Measurements from ENCODE around the gene DAPK2. TPM values are rescaled to one million over a fixed set of nuclear protein-coding genes. Genes with fewer than 3 reads are reported as not detected.
A peak's percentile ranks its signal among the peaks of the same experiment; 100 is the strongest.

The DAPK2 gene
- total and polyA plus RNA-seq, 12 donors, result 20.8 to 62.6 (median 38.5) TPM

DNA sequence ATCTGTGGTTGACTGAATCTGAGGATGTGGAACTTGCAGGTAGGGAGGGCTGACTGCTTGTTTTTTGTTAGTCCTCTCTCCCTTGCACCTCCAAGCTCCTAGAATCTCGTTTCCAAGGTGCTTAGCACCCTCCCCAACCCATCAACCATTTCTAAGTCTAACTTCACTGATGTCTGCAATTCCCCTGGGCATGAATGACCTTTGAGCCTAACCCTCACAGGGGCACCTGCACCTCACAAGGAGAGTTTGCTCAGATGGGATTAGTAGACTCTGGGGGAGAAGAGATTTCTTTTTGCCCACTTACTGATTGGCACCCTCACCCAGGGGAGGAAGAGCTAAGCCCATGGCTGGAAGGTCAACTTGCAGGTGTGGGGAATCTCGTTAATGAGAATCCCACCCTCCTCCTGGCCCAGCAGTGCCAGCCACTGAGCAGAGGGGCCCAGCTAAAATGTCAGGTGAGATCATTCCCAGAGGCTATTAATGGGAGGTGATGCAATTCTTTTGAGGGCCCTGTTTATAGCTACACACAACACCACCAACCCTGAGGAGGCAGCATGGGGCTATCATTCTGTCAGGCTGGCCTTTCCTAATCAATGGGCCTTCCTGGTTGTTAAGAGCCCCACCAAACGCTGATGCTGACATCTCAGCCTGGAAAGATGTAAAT lies 130.9 kb downstream of the DAPK2 start:
- peak; percentile 54 to 93 (median 88) for ATAC-seq
- peak overlapping the region in 7 of 10 donors; percentile 12 to 83 (median 76) for H3K27ac ChIP-seq
- DNase-seq, result peak in 1 of 2 donors; percentile 51

DNA sequence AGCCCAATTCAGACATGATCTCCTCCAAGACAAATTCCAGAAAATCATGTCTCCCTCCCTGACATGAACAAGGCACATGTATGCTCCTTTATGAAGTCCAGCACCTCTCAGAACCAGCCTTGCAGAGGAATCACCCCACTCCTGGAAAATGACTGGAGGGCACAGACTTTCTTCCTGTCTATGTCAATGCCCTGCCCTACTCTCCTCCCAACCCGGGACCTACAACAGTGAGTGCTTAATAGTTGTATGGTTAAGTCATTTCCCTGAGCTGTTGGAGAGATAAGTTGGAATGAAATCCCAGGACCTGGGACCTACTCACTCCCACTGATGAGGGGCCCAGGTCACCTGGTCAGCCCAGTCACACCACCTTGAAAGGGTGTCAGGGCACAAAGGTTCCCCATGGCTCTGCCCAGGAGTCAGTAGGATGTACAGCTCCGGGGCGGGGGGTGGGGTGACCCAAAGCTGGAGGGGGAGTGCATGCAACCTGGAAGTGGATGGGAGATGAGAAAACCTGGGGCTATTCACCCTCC lies 132.4 kb downstream of the DAPK2 start:
- ATAC-seq (no peak), DNase-seq (no peak)
- TF ChIP-seq, protein P1, sequence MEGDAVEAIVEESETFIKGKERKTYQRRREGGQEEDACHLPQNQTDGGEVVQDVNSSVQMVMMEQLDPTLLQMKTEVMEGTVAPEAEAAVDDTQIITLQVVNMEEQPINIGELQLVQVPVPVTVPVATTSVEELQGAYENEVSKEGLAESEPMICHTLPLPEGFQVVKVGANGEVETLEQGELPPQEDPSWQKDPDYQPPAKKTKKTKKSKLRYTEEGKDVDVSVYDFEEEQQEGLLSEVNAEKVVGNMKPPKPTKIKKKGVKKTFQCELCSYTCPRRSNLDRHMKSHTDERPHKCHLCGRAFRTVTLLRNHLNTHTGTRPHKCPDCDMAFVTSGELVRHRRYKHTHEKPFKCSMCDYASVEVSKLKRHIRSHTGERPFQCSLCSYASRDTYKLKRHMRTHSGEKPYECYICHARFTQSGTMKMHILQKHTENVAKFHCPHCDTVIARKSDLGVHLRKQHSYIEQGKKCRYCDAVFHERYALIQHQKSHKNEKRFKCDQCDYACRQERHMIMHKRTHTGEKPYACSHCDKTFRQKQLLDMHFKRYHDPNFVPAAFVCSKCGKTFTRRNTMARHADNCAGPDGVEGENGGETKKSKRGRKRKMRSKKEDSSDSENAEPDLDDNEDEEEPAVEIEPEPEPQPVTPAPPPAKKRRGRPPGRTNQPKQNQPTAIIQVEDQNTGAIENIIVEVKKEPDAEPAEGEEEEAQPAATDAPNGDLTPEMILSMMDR (IDR thresholded peaks at IDR 0.05), result no peak
- no peak overlapping the region for H3K4me3 ChIP-seq
- WGBS, 2 donors, result 80 to 86% methylated on average over 3 of the region's 3 CpGs
- intact Hi-C loops (cut with DNase I), result loop anchor here in 4 of 10 donors (5.0 to 10.0 kb wide), 2 partner anchors 131 to 133 kb away; partner anchors contain the start of gene DAPK2 (in 4 of the 4)
- H3K27ac ChIP-seq, result peak overlapping the region in 3 of 10 donors; percentile 9 to 25 (median 15)
- no peaks in the 10 kb centered on the region for H3K9me3 ChIP-seq
- peaks cover 0 to 9% (median 0%) of the 10 kb centered on the region in 9 donors for H3K36me3 ChIP-seq
- peaks cover 11 to 61% (median 46%) of the 10 kb centered on the region in 9 donors for H3K4me1 ChIP-seq
- no peaks in the 10 kb centered on the region for H3K27me3 ChIP-seq

More for the DNA sequence above, 130.9 kb downstream of the DAPK2 start:
- no peaks in the 10 kb centered on the region for H3K9me3 ChIP-seq
- H3K36me3 ChIP-seq, result peaks cover 0 to 13% (median 0%) of the 10 kb centered on the region in 9 donors
- H3K4me1 ChIP-seq, result peaks cover 8 to 52% (median 31%) of the 10 kb centered on the region in 9 donors
- no peak overlapping the region for H3K4me3 ChIP-seq
- WGBS, 2 donors, result 64 to 69% methylated on average over 3 of the region's 3 CpGs
- intact Hi-C loops (cut with DNase I), result loop anchor here in 4 of 10 donors (5.0 to 10.0 kb wide), 2 partner anchors 129 to 132 kb away; partner anchors contain the start of gene DAPK2 (in 4 of the 4)
- TF ChIP-seq, protein P1 (IDR thresholded peaks at IDR 0.05), result no peak
- H3K27me3 ChIP-seq, result no peaks in the 10 kb centered on the region

DNA sequence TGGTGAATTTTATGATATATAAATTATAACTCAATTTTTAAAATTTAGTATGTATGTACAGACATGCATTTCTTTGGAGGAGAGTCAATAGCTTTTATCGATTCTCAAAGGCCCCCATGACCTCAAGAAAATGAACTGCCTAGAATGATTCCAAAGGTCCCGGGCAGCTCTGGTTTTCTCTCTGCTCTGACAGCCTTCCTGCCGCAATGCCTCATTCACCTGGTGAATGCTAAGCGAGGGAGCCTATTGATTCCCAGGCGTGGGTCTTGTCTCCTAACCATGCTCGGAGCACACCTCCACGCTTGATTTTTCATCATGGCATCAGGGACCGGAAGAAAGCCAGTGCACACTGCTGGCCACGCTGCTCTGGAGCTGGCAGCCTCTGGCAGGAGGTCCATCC lies 132.9 kb downstream of the DAPK2 start:
- intact Hi-C loops (cut with DNase I), result loop anchor here in 4 of 10 donors (5.0 to 10.0 kb wide), 2 partner anchors 131 to 134 kb away; partner anchors contain the start of gene DAPK2 (in 4 of the 4)
- H3K4me1 ChIP-seq, result peaks cover 11 to 65% (median 47%) of the 10 kb centered on the region in 9 donors
- WGBS, 2 donors, result 96 to 98% methylated on average over 9 of the region's 9 CpGs

DNA sequence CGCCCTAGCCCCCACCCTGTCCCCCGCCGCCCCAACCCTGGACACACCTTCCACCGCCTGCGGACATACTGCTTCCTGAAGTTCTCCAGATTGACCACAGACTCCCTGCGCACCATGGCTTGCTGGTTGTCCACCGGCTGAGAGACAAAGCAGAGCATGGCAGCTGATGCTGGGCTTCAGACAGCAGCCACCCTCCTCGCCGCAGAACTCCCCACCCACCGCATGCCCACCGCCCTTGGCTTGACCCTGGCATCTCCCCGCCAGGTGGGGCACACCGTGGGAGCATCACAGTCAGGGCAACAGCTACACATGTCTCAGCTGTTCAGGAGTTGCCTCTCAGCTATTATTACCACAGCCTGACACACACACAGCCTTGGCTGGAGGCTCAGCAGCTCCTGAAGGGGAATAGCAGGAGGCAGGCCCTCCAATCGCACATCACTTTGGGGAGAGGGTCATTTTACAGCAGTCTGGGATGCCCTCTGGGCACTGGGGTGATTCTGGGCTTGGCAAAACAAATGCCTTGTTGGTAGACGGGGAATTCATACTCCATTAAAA lies 134.1 kb downstream of the DAPK2 start:
- no peak overlapping the region for H3K27ac ChIP-seq
- H3K27me3 ChIP-seq, result no peaks in the 10 kb centered on the region
- DNase-seq (no peak), ATAC-seq (no peak)
- H3K36me3 ChIP-seq, result peaks cover 0 to 15% (median 0%) of the 10 kb centered on the region in 9 donors
- TF ChIP-seq, protein P1 (IDR thresholded peaks at IDR 0.05), result no peak
- intact Hi-C loops (cut with DNase I), result loop anchor here in 4 of 10 donors (5.0 to 10.0 kb wide), 2 partner anchors 133 to 135 kb away; partner anchors contain the start of gene DAPK2 (in 4 of the 4)
- peaks cover 11 to 58% (median 42%) of the 10 kb centered on the region in 9 donors for H3K4me1 ChIP-seq
- no peak overlapping the region for H3K4me3 ChIP-seq
- WGBS, 2 donors, result 91 to 92% methylated on average over 15 of the region's 15 CpGs
- H3K9me3 ChIP-seq, result no peaks in the 10 kb centered on the region

More for the DNA sequence above, 132.9 kb downstream of the DAPK2 start:
- peak overlapping the region in 2 of 10 donors; percentile 9 to 25 for H3K27ac ChIP-seq
- no peaks in the 10 kb centered on the region for H3K27me3 ChIP-seq
- no peak for ATAC-seq
- H3K36me3 ChIP-seq, result peaks cover 0 to 9% (median 0%) of the 10 kb centered on the region in 9 donors
- no peak for DNase-seq
- no peaks in the 10 kb centered on the region for H3K9me3 ChIP-seq
- no peak overlapping the region for H3K4me3 ChIP-seq
- TF ChIP-seq, protein P1 (IDR thresholded peaks at IDR 0.05), result no peak
